ENCODE results near the gene CCDC178. TPM values are rescaled to one million over a fixed set of nuclear protein-coding genes. Genes with fewer than 3 reads are reported as not detected.

CCDC178 gene
- total RNA-seq, 1 experiment from 2014 or later = not detected

DNA sequence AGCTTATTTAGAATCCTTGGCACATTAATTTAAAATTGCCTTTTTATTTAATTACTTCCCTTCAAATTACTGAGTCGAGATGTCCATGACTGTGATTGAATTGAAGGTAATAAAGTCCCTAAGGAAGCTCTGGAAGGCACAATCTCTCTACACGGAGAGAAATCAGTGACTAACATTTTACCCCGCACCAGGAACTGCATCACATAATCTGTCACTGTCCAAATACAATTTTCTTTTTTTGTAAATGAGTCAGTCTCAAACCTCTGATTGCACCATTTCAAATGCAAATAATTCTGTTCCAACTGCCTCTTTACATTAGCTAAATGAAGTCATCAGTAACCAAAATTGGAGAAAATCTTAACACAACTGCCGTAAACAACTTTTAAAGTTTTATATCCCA, 311.9 kb downstream of the CCDC178 start:
- CTCF ChIA-PET = no interaction called here
- Histone ChIP-seq H3K9ac (ENCODE audit: low read length) (no peak overlapping the region), H3K36me3 (ENCODE audit: control insufficient read depth in 1 of 2, insufficient read depth in 2 of 2, low read length in 2 of 2) (no peaks in the 10 kb centered on the region), H3K4me2 (ENCODE audit: low read length) (no peak overlapping the region), H3K27me3 (ENCODE audit: insufficient read depth, low read length) (no peaks in the 10 kb centered on the region), H3K9me3 (ENCODE audit: control insufficient read depth in 1 of 2, insufficient read depth in 1 of 2, low read depth in 1 of 2, low read length in 2 of 2) (peaks cover 4% of the 10 kb centered on the region in 2 experiments; a peak in 2 of 4 replicates), H3K79me2 (ENCODE audit: insufficient read depth, low read length) (no peaks in the 10 kb centered on the region), H2AFZ (ENCODE audit: low read depth, low read length, poor library complexity, severe bottlenecking) (no peak overlapping the region), H3K27ac (ENCODE audit: low read depth, low read length) (no peak overlapping the region), H3K9me2 (ENCODE audit: insufficient read depth) (no peaks in the 10 kb centered on the region), H3K4me1 (ENCODE audit: control insufficient read depth in 1 of 2, insufficient read depth in 2 of 2, low read length in 2 of 2) (no peaks in the 10 kb centered on the region), H3K4me3 (replicated peaks in 1 of 2; ENCODE audit: low read depth in 1 of 2, low read length in 2 of 2) (no peak overlapping the region), H4K20me1 (ENCODE audit: insufficient read depth) (no peaks in the 10 kb centered on the region)
- DNase-seq (ENCODE audit: low read depth, low spot score) = no peak
- POLR2A ChIA-PET = no interaction called here
- no peak for TF ChIP-seq RAD21 (IDR thresholded peaks at IDR 0.05; ENCODE audit: low read depth)
- TF ChIP-seq, protein P1, sequence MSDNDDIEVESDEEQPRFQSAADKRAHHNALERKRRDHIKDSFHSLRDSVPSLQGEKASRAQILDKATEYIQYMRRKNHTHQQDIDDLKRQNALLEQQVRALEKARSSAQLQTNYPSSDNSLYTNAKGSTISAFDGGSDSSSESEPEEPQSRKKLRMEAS (IDR thresholded peaks at IDR 0.05) = no peak
- no peak for TF ChIP-seq JUND (IDR thresholded peaks at IDR 0.05)
- no peak for TF ChIP-seq SRF (IDR thresholded peaks at IDR 0.05; ENCODE audit: low read depth)
- no peak for TF ChIP-seq CBX3 (IDR thresholded peaks at IDR 0.05; ENCODE audit: low read depth)
- TF ChIP-seq, protein P2, sequence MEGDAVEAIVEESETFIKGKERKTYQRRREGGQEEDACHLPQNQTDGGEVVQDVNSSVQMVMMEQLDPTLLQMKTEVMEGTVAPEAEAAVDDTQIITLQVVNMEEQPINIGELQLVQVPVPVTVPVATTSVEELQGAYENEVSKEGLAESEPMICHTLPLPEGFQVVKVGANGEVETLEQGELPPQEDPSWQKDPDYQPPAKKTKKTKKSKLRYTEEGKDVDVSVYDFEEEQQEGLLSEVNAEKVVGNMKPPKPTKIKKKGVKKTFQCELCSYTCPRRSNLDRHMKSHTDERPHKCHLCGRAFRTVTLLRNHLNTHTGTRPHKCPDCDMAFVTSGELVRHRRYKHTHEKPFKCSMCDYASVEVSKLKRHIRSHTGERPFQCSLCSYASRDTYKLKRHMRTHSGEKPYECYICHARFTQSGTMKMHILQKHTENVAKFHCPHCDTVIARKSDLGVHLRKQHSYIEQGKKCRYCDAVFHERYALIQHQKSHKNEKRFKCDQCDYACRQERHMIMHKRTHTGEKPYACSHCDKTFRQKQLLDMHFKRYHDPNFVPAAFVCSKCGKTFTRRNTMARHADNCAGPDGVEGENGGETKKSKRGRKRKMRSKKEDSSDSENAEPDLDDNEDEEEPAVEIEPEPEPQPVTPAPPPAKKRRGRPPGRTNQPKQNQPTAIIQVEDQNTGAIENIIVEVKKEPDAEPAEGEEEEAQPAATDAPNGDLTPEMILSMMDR (IDR thresholded peaks at IDR 0.05 in 2 of 3, conservative IDR thresholded peaks at IDR 0.05 in 1 of 3; ENCODE audit: borderline replicate concordance in 1 of 3, insufficient read depth in 1 of 3, low read depth in 2 of 3, low read length in 2 of 3) = no peak
- no peak for TF ChIP-seq POLR2AphosphoS5 (IDR thresholded peaks at IDR 0.05; ENCODE audit: low read depth, low read length)
- no peak for TF ChIP-seq EZH2phosphoT487 (IDR thresholded peaks at IDR 0.05; ENCODE audit: borderline replicate concordance)
- TF ChIP-seq, protein P3, sequence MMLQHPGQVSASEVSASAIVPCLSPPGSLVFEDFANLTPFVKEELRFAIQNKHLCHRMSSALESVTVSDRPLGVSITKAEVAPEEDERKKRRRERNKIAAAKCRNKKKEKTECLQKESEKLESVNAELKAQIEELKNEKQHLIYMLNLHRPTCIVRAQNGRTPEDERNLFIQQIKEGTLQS (IDR thresholded peaks at IDR 0.05) = no peak
- TF ChIP-seq YY1 (IDR thresholded peaks at IDR 0.05; ENCODE audit: extremely low read depth, insufficient replicate concordance, low read depth, low read length) = no peak
- no peak for TF ChIP-seq EZH2 (IDR thresholded peaks at IDR 0.05)
- no peak for TF ChIP-seq FOSL1 (IDR thresholded peaks at IDR 0.05; ENCODE audit: low read depth)
- BruUV-seq (replicated peaks) = no TSS peak
- RAD21 ChIA-PET (ENCODE audit: low non-redundant PET in 1 of 2, low total read pairs in 2 of 2, uncharacterized antibody in 2 of 2, unreplicated experiment in 2 of 2) = no interaction called here
- ATAC-seq = no peak
- intact Hi-C loops (cut with micrococcal nuclease) = no loop called here

Measured in HCT116 (cell line).